Measurements from ENCODE around the gene UNC13A. TPM values are rescaled to one million over a fixed set of nuclear protein-coding genes. Genes with fewer than 3 reads are reported as not detected.

Gene UNC13A
- polyA plus RNA-seq, 1 of the 3 experiments (the other 2 are of a cell fraction): 0.38 TPM

- TF ChIP-seq CTCF (IDR thresholded peaks at IDR 0.05): no peak
- TF ChIP-seq REST (IDR thresholded peaks at IDR 0.05; ENCODE audit: low read depth, low read length): no peak
- TF ChIP-seq ELF1 (IDR thresholded peaks at IDR 0.05): no peak
- no peak for TF ChIP-seq GABPA (IDR thresholded peaks at IDR 0.05; ENCODE audit: low read depth)
- TF ChIP-seq FOSL2 (IDR thresholded peaks at IDR 0.05; ENCODE audit: borderline replicate concordance, low read depth): no peak
- TF ChIP-seq TAF1 (IDR thresholded peaks at IDR 0.05; ENCODE audit: borderline replicate concordance, low read depth, low read length): no peak
- no peak for TF ChIP-seq USF2 (IDR thresholded peaks at IDR 0.05; ENCODE audit: borderline replicate concordance, low read depth, low read length)
- TF ChIP-seq NFIC (IDR thresholded peaks at IDR 0.05; ENCODE audit: borderline replicate concordance): no peak
- no peak for TF ChIP-seq RAD21 (IDR thresholded peaks at IDR 0.05; ENCODE audit: low read length)
These were observed 61.6 kb downstream of the UNC13A start (continued) for GRCh38 chr19:17626456-17627015.

GRCh38 chr19:17625980-17626379, 62.2 kb downstream of the UNC13A start:
- no peak for DNase-seq
- ChIA-PET POLR2A (no interaction called here), CTCF (no interaction called here)
- WGBS (ENCODE audit: low lambda C conversion rate): 65% methylated on average over 2 of the region's 2 CpGs
- Histone ChIP-seq H3K9ac (no peak overlapping the region), H2AFZ (ENCODE audit: low read depth) (no peak overlapping the region), H3K4me3 (ENCODE audit: low read depth in 2 of 2, low read length in 1 of 2) (no peak overlapping the region), H3K9me3 (no peaks in the 10 kb centered on the region), H3K4me2 (no peak overlapping the region), H3F3A (replicated peaks; ENCODE audit: insufficient read depth) (no peaks in the 10 kb centered on the region), H3K79me2 (ENCODE audit: insufficient read depth) (no peaks in the 10 kb centered on the region), H4K20me1 (ENCODE audit: insufficient read depth) (no peaks in the 10 kb centered on the region), H3K27ac (ENCODE audit: low read depth in 2 of 2, low read length in 1 of 2) (no peak overlapping the region), H3K4me1 (ENCODE audit: control insufficient read depth in 1 of 2, insufficient read depth in 2 of 2, low read depth in 1 of 2, low read length in 1 of 2) (no peaks in the 10 kb centered on the region), H3K9me2 (no peaks in the 10 kb centered on the region), H3K27me3 (ENCODE audit: insufficient read depth) (no peaks in the 10 kb centered on the region), H3K36me3 (replicated peaks in 1 of 2; ENCODE audit: control insufficient read depth in 1 of 2, insufficient read depth in 2 of 2, low read length in 1 of 2) (no peaks in the 10 kb centered on the region)
- TF ChIP-seq USF2 (IDR thresholded peaks at IDR 0.05; ENCODE audit: borderline replicate concordance, low read depth, low read length) (no peak), RAD21 (IDR thresholded peaks at IDR 0.05; ENCODE audit: low read length) (no peak), FOXJ3 (CRISPR knock-in tag; IDR thresholded peaks at IDR 0.05) (no peak), YY1 (IDR thresholded peaks at IDR 0.05; ENCODE audit: low read depth) (no peak), CTCF (IDR thresholded peaks at IDR 0.05) (no peak), ZBTB33 (IDR thresholded peaks at IDR 0.05; ENCODE audit: borderline replicate concordance, low read depth) (no peak)
